ENCODE measurements around the gene RNF152.
"Not testable (repeated sequence)": the region's sequence is repeated elsewhere in the genome, so short reads cannot be mapped to it uniquely, and the experiment has no call there.

Gene RNF152

DNA sequence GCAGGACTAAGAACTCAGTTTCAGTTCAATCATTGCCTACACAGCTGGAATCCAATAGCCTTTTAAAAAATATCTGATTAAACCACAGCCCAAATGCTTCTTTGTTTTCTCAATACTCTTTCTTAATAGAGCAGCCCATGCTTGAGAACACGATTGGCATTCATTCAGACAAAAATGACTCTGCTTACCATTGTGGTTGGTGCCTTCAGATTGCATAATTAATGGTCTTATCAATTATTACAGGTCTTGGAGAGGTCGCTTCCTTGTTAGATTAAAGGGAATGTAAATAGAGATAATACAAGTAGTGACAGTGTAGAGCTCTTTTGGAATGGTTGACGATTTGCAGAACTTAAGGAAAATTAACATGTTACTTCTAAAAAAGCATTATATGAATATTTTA is 107.2 kb downstream of the RNF152 start:
- no peak overlapping the region for H3K4me3 ChIP-seq (replicated peaks; ENCODE audit: low read depth, low read length)
- TF ChIP-seq, protein P1, sequence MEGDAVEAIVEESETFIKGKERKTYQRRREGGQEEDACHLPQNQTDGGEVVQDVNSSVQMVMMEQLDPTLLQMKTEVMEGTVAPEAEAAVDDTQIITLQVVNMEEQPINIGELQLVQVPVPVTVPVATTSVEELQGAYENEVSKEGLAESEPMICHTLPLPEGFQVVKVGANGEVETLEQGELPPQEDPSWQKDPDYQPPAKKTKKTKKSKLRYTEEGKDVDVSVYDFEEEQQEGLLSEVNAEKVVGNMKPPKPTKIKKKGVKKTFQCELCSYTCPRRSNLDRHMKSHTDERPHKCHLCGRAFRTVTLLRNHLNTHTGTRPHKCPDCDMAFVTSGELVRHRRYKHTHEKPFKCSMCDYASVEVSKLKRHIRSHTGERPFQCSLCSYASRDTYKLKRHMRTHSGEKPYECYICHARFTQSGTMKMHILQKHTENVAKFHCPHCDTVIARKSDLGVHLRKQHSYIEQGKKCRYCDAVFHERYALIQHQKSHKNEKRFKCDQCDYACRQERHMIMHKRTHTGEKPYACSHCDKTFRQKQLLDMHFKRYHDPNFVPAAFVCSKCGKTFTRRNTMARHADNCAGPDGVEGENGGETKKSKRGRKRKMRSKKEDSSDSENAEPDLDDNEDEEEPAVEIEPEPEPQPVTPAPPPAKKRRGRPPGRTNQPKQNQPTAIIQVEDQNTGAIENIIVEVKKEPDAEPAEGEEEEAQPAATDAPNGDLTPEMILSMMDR (IDR thresholded peaks at IDR 0.05; ENCODE audit: low read depth, low read length, missing control alignments): no peak
- no peak for DNase-seq (ENCODE audit: extremely low read depth, low read depth)

DNA sequence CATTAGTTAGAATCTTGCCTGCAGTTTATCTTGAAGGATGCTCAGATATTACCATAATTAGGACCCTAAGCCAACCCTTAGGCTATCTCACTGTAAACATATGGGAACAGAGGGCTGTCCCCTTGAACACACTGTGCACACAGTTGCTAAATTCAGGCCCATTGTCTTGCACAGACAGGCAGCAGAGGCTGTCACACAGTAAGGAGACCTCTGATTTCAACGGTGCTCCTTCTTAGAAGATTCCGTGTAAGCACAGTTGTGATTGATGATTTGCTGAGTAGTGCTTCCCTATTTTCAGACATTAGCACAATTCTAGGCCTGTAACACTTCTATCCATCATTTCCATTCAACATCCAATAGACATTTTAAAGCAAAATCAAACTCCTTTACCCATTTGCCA is 108.0 kb downstream of the RNF152 start:
- DNase-seq (ENCODE audit: extremely low read depth, low read depth): no peak
- TF ChIP-seq, protein P1 (IDR thresholded peaks at IDR 0.05; ENCODE audit: low read depth, low read length, missing control alignments): no peak

DNA sequence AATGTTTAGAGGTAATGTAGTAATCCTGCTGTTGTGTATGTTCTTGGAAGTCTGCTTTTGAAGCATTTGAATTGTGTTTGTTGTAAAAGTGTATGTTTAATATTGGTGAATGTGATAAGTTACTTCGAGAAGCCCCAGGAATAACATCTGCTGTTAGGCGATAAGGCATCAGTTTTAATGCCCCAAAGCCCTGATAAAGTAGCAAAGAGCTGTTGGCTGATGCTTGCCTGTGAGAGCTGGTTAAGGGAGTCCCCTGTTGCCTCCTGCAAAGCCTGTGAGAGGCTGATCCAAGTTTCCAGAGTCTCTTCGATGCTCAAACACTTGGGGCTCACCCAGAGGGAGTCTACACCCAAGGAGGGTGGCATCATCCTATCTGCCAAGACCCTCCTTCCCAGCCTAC is 110.3 kb downstream of the RNF152 start:
- no peak for DNase-seq (ENCODE audit: extremely low read depth, low read depth)

More for the DNA sequence above, 108.0 kb downstream of the RNF152 start:
- no peak overlapping the region for H3K4me3 ChIP-seq (replicated peaks; ENCODE audit: low read depth, low read length)

DNA sequence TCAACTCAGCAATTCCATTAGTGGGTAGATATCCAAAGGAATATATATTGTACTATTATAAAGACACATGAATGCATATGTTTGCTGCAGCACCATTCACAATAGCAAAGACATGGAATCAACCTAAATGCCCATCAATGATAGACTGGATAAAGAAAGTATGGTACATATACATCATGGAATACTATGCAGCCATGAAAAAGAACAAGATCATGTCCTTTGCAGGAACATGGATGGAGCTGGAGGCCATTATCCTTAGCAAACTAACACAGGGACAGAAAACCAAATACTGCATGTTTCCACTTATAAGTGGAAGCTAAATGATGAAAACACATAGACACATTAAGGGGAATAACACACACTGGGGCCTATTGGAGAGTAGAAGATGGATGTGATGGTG is 116.6 kb downstream of the RNF152 start:
- DNase-seq (ENCODE audit: extremely low read depth, low read depth); H3K4me3 ChIP-seq (replicated peaks; ENCODE audit: low read depth, low read length): not testable (repeated sequence)

More for the DNA sequence above, 110.3 kb downstream of the RNF152 start:
- no peak overlapping the region for H3K4me3 ChIP-seq (replicated peaks; ENCODE audit: low read depth, low read length)
- TF ChIP-seq, protein P1 (IDR thresholded peaks at IDR 0.05; ENCODE audit: low read depth, low read length, missing control alignments): no peak

GRCh38 chr18:61774846-61775245 is 118.0 kb downstream of the RNF152 start:
- no peak for DNase-seq (ENCODE audit: extremely low read depth, low read depth)

DNA sequence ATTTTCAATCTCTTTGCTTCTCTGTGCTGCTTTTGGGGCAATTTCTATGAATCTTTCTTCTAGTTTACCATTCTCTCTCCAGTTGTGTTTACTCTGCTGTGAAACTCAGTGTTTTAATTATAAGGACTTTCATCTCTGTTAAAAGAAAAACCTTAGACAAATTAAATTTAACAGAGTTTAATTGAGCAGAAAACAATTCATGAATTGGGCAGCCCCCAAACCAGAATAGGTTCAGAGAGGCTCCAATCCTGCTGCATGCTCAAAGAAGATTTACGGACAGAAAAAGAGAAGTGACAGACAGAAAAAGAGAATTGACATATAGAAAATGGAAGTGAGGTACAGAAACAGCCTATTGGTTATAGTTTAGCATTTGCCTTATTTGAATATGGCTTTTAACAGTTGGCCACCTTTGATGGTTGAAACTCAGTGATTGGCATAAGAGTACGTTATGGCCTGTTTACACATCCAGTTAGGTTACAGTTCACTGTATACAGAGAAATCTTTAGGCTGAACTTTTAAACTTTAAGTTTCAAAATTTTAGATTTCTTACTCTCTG is 120.4 kb downstream of the RNF152 start:
- TF ChIP-seq, protein P1 (IDR thresholded peaks at IDR 0.05; ENCODE audit: low read depth, low read length, missing control alignments): no peak
- DNase-seq (ENCODE audit: extremely low read depth, low read depth): no peak
- H3K4me3 ChIP-seq (replicated peaks; ENCODE audit: low read depth, low read length): no peak overlapping the region

More at GRCh38 chr18:61774846-61775245, 118.0 kb downstream of the RNF152 start:
- no peak overlapping the region for H3K4me3 ChIP-seq (replicated peaks; ENCODE audit: low read depth, low read length)
- TF ChIP-seq, protein P1 (IDR thresholded peaks at IDR 0.05; ENCODE audit: low read depth, low read length, missing control alignments): no peak

DNA sequence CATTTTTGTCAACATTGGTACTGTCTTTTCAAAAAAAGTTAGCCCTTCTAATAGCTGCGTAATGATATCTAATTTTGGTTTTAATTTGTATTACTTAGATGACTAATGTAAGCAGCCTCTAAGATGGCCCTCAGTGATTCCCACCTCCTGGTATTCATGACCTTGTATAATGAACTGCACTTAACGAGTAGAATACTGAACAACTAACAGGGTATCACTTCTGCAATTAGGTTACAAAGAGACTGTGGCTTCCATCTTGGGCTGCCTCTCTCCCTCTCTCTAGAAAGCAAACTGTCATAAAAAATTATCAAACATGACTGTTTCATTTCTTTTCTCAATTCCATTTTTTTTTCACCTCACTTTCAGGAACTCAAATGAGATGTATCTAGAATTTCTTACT is 120.9 kb downstream of the RNF152 start:
- H3K4me3 ChIP-seq (replicated peaks; ENCODE audit: low read depth, low read length): no peak overlapping the region
- TF ChIP-seq, protein P1 (IDR thresholded peaks at IDR 0.05; ENCODE audit: low read depth, low read length, missing control alignments): no peak
- DNase-seq (ENCODE audit: extremely low read depth, low read depth): no peak

All from HFF-Myc (cell line).